Stimulated activated CD8-positive, alpha-beta memory T cell treated with anti-CD3 and anti-CD28 coated beads, Interleukin-4, amount 100 ng/mL, for 4 hours (primary cell): Measurements from ENCODE around the gene MACO1.
"Not testable (repeated sequence)": the region's sequence is repeated elsewhere in the genome, so short reads cannot be mapped to it uniquely, and the experiment has no call there.

Source experiments
- DNase-seq, 2 donors: peaks; one replicate each; pipeline ENCODE4 v3.0.0-alpha.2; 2020; ENCODE audit warnings: low read depth in 2 of 2, low spot score in 1 of 2

Gene MACO1

GRCh38 chr1:25425098-25426085, 5.3 kb upstream of the MACO1 start:
- DNase-seq, result no peak

- DNase-seq, result no peak
These were observed 3.0 kb upstream of the MACO1 start for GRCh38 chr1:25427696-25428095.

- DNase-seq, result no peak
These were observed 2.1 kb upstream of the MACO1 start for GRCh38 chr1:25428475-25429166.

- no peak for DNase-seq
These were observed 527 bp downstream of the MACO1 start for GRCh38 chr1:25430967-25431881.

- DNase-seq, result no peak
These were observed 1.4 kb downstream of the MACO1 start for GRCh38 chr1:25431955-25432719.

- DNase-seq, result no peak
These were observed 2.2 kb downstream of the MACO1 start for GRCh38 chr1:25432749-25433388.

- DNase-seq, result no peak
These were observed 2.9 kb downstream of the MACO1 start for GRCh38 chr1:25433389-25434186.

GRCh38 chr1:25435397-25436108, 4.9 kb downstream of the MACO1 start:
- DNase-seq, result no peak

GRCh38 chr1:25437672-25438071, 7.0 kb downstream of the MACO1 start:
- no peak for DNase-seq

- no peak for DNase-seq
These were observed 8.6 kb downstream of the MACO1 start for GRCh38 chr1:25439287-25439686.

GRCh38 chr1:25442178-25442577, 11.5 kb downstream of the MACO1 start:
- DNase-seq, result no peak

GRCh38 chr1:25443030-25443699, 12.5 kb downstream of the MACO1 start:
- no peak for DNase-seq

GRCh38 chr1:25444604-25445003, 13.9 kb downstream of the MACO1 start:
- DNase-seq, result not testable (repeated sequence)

GRCh38 chr1:25445993-25446538, 15.4 kb downstream of the MACO1 start:
- DNase-seq, result no peak

- no peak for DNase-seq
These were observed 16.9 kb downstream of the MACO1 start for GRCh38 chr1:25447547-25447946.

- no peak for DNase-seq
These were observed 20.2 kb downstream of the MACO1 start for GRCh38 chr1:25450891-25451290.

- no peak for DNase-seq
These were observed 21.2 kb downstream of the MACO1 start for GRCh38 chr1:25451908-25452307.

GRCh38 chr1:25456502-25456901, 25.8 kb downstream of the MACO1 start:
- DNase-seq, result no peak
